GM10266 (cell line): ENCODE results near the gene ARHGAP26.

Source experiments
- DNase-seq: peaks from one replicate; pipeline ENCODE4 v3.0.0; 2012; ENCODE audit errors: extremely low spot score
- CTCF ChIP-seq: IDR thresholded peaks from 2 replicates; pipeline ENCODE4 v1.5.1; 2012; ENCODE audit warnings: mild to moderate bottlenecking, low read depth; ENCODE audit not compliant: control insufficient read depth, insufficient read depth; ENCODE audit errors: missing control alignments

Gene ARHGAP26

GRCh38 chr5:142935014-142935413, 164.8 kb downstream of the ARHGAP26 start:
- DNase-seq = no peak
- no peak for TF ChIP-seq CTCF

- no peak for DNase-seq
- no peak for TF ChIP-seq CTCF
These were observed 167.2 kb downstream of the ARHGAP26 start for GRCh38 chr5:142937374-142937773.

- TF ChIP-seq CTCF = no peak
- DNase-seq = no peak
These were observed 168.2 kb downstream of the ARHGAP26 start for GRCh38 chr5:142938266-142938880.

GRCh38 chr5:142939006-142939405, 168.8 kb downstream of the ARHGAP26 start:
- no peak for TF ChIP-seq CTCF
- DNase-seq = no peak

- no peak for DNase-seq
- no peak for TF ChIP-seq CTCF
These were observed 169.7 kb downstream of the ARHGAP26 start for GRCh38 chr5:142939884-142940283.

GRCh38 chr5:142941245-142941644, 171.1 kb downstream of the ARHGAP26 start:
- TF ChIP-seq CTCF = no peak

GRCh38 chr5:142942901-142943300, 172.7 kb downstream of the ARHGAP26 start:
- no peak for TF ChIP-seq CTCF
- DNase-seq = no peak

More at GRCh38 chr5:142941245-142941644, 171.1 kb downstream of the ARHGAP26 start:
- DNase-seq = no peak
